IMR-90 (cell line): ENCODE results near the gene KDR. TPM values are rescaled to one million over a fixed set of nuclear protein-coding genes. Genes with fewer than 3 reads are reported as not detected.

ENCODE experiments used
- ATAC-seq: fragments of 200-7000 bp; cut with Tn5 transposase; 2 replicates; pipeline ENCODE4 v1.9.1; 2020; ENCODE audit warnings: low read depth, mild to moderate bottlenecking, moderate library complexity
- BruUV-seq: library from RNA; stranded (reverse); fragments of 400-500 nt; replicated peaks from 2 replicates; lab custom pipeline; 2021; lab: Mats Ljungman, UMichigan
- CTCF ChIA-PET: fragments of 300-600 bp; formaldehyde crosslinking; extraction: SDS; loops from one replicate; lab custom pipeline; 2021; ENCODE audit warnings: antibody characterized with exemption; lab: Yijun Ruan, JAX
- POLR2A ChIA-PET: fragments of 300-600 bp; sonication (Branson Sonifier 250); formaldehyde crosslinking; loops from one replicate; lab custom pipeline; 2022; ENCODE audit warnings: antibody characterized with exemption; ENCODE audit not compliant: unreplicated experiment; lab: Charles Lee
- DNase-seq: peaks from one replicate; pipeline ENCODE4 v3.0.0; 2013
- H2AFZ ChIP-seq: replicated peaks from 2 replicates; pipeline ENCODE3; 2013; ENCODE audit warnings: low read length, mild to moderate bottlenecking; ENCODE audit not compliant: poor library complexity
- H2AK5ac ChIP-seq: 2 replicates; pipeline ENCODE4 v1.6.1; 2013; ENCODE audit warnings: low read depth, low read length, inconsistent platforms
- H2AK9ac ChIP-seq: replicated peaks from 2 replicates; pipeline ENCODE3; 2013; ENCODE audit warnings: mild to moderate bottlenecking, low read depth, low read length, moderate library complexity; ENCODE audit not compliant: poor library complexity
- H2BK120ac ChIP-seq: 2 replicates; pipeline ENCODE4 v1.6.1; 2013; ENCODE audit warnings: low read depth, low read length, inconsistent platforms
- H2BK15ac ChIP-seq: 3 replicates; pipeline ENCODE4 v1.6.1; 2013; ENCODE audit warnings: low read depth, low read length, inconsistent platforms
- H2BK20ac ChIP-seq: 2 replicates; pipeline ENCODE4 v1.6.1; 2013; ENCODE audit warnings: low read depth, mild to moderate bottlenecking, inconsistent platforms, low read length, moderate library complexity
- H2BK5ac ChIP-seq: 2 replicates; pipeline ENCODE4 v1.6.1; 2013; ENCODE audit warnings: mild to moderate bottlenecking, low read depth, low read length, inconsistent platforms; ENCODE audit not compliant: poor library complexity, severe bottlenecking
- H3K14ac ChIP-seq: replicated peaks from 2 replicates; pipeline ENCODE4 v1.6.1; 2013; ENCODE audit warnings: low read depth, low read length, inconsistent platforms
- H3K18ac ChIP-seq: 2 replicates; pipeline ENCODE4 v1.6.1; 2013; ENCODE audit warnings: low read depth, low read length, control low read depth
- H3K23ac ChIP-seq: 2 replicates; pipeline ENCODE4 v1.6.1; 2013; ENCODE audit warnings: low read depth, low read length, inconsistent platforms
- H3K27ac ChIP-seq: 2 replicates; pipeline ENCODE4 v1.5.1; 2013; ENCODE audit warnings: mild to moderate bottlenecking, control low read depth, low read length; ENCODE audit not compliant: insufficient read depth
- H3K27me3 ChIP-seq: 2 replicates; pipeline ENCODE4 v1.6.1; 2013; ENCODE audit warnings: low read length; ENCODE audit not compliant: control insufficient read depth, insufficient read depth
- H3K36me3 ChIP-seq: 2 replicates; pipeline ENCODE4 v1.6.1; 2013; ENCODE audit warnings: low read length, mixed read lengths; ENCODE audit not compliant: control insufficient read depth, insufficient read depth
- H3K4ac ChIP-seq: 2 replicates; pipeline ENCODE4 v1.6.1; 2013; ENCODE audit warnings: low read depth, low read length, inconsistent platforms
- H3K4me1 ChIP-seq: 2 replicates; pipeline ENCODE4 v1.6.1; 2013; ENCODE audit warnings: low read length, mixed read lengths; ENCODE audit not compliant: control insufficient read depth, insufficient read depth
- H3K4me2 ChIP-seq: 2 replicates; pipeline ENCODE4 v1.6.1; 2013; ENCODE audit warnings: low read depth, mild to moderate bottlenecking, control low read depth, low read length, moderate library complexity
- H3K4me3 ChIP-seq: 2 replicates; pipeline ENCODE4 v1.5.1; 2013; ENCODE audit warnings: low read depth, mild to moderate bottlenecking, control low read depth, low read length, moderate library complexity; ENCODE audit not compliant: insufficient read depth
- H3K56ac ChIP-seq: 2 replicates; pipeline ENCODE4 v1.6.1; 2013; ENCODE audit warnings: low read length, inconsistent platforms; ENCODE audit not compliant: insufficient read depth; ENCODE audit errors: extremely low read depth
- H3K79me1 ChIP-seq, 2 experiments: 2 replicates each; pipeline ENCODE4 v1.6.1; 2013; ENCODE audit warnings: low read length in 2 of 2, inconsistent platforms in 1 of 2, low read depth in 1 of 2
- H3K9ac ChIP-seq: 2 replicates; pipeline ENCODE4 v1.6.1; 2013; ENCODE audit warnings: low read depth, low read length, control low read depth
- H3K9me1 ChIP-seq: 2 replicates; pipeline ENCODE4 v1.6.1; 2013; ENCODE audit warnings: low read length, inconsistent platforms; ENCODE audit not compliant: insufficient read depth
- H3K9me3 ChIP-seq: 2 replicates; pipeline ENCODE4 v1.6.1; 2013; ENCODE audit warnings: low read length; ENCODE audit not compliant: control insufficient read depth, insufficient read depth
- H4K20me1 ChIP-seq: 2 replicates; pipeline ENCODE4 v1.6.1; 2013; ENCODE audit warnings: low read length, inconsistent platforms; ENCODE audit not compliant: insufficient read depth
- H4K5ac ChIP-seq: 2 replicates; pipeline ENCODE4 v1.6.1; 2013; ENCODE audit warnings: mild to moderate bottlenecking, low read depth, low read length, control low read depth
- H4K8ac ChIP-seq, 2 experiments: 2 replicates each; pipeline ENCODE4 v1.6.1; 2013; ENCODE audit warnings: low read depth in 2 of 2, low read length in 2 of 2, control low read depth in 1 of 2, inconsistent platforms in 1 of 2
- H4K91ac ChIP-seq: 2 replicates; pipeline ENCODE4 v1.6.1; 2013; ENCODE audit warnings: low read depth, low read length, inconsistent platforms; ENCODE audit not compliant: insufficient read depth
- BHLHE40 ChIP-seq: fragments of 150-350 bp; IDR thresholded peaks from 2 replicates; pipeline ENCODE4 v1.6.1; 2016; ENCODE audit warnings: mild to moderate bottlenecking, low read depth, low read length
- FOS ChIP-seq: fragments of 150-350 bp; IDR thresholded peaks from 2 replicates; pipeline ENCODE4 v1.6.1; 2016; ENCODE audit warnings: low read depth, low read length
- MAZ ChIP-seq: IDR thresholded peaks from 2 replicates; pipeline ENCODE4 v1.6.1; 2012; ENCODE audit warnings: low read depth, mild to moderate bottlenecking, low read length, improper control_type of control experiment, moderate library complexity, borderline replicate concordance
- MXI1 ChIP-seq: IDR thresholded peaks from 2 replicates; pipeline ENCODE4 v1.6.1; 2012; ENCODE audit warnings: low read depth, mild to moderate bottlenecking, low read length, moderate library complexity, borderline replicate concordance
- POLR2A ChIP-seq: IDR thresholded peaks from 2 replicates; pipeline ENCODE4 v1.6.1; 2012; ENCODE audit warnings: mild to moderate bottlenecking, low read depth, low read length
- USF2 ChIP-seq: fragments of 150-350 bp; IDR thresholded peaks from 2 replicates; pipeline ENCODE4 v1.6.1; 2017; ENCODE audit warnings: mild to moderate bottlenecking, antibody characterized with exemption, low read length, low read depth
- WGBS, 2 experiments: methylation state at CpG; one replicate each; pipeline versions ENCODE4 v1.1.5 to v1.1.7; 2013; ENCODE audit warnings: missing lambda C conversion rate in 2 of 2; ENCODE audit not compliant: insufficient read length in 1 of 2; ENCODE audit errors: extremely low coverage in 2 of 2; 5-methylcytosine and 5-hydroxymethylcytosine counted together
- dilution Hi-C: fragments of 300-500 bp; cut with HindIII; formaldehyde crosslinking; loops from one replicate; pipeline ENCODE4 v1.14.3; 2018; ENCODE audit warnings: low sequenced_read_pairs; ENCODE audit not compliant: unreplicated experiment
- in situ Hi-C: fragments of 300-500 bp; cut with MboI; formaldehyde crosslinking; loops from 3 replicates; pipeline ENCODE4 v1.14.3; 2019; ENCODE audit warnings: low sequenced_read_pairs, inconsistent platforms, mixed read lengths
- intact Hi-C: fragments of 100-400 bp; cut with micrococcal nuclease; formaldehyde crosslinking; loops from 2 replicates; pipeline ENCODE4 v1.10.0; 2022
- polyA plus RNA-seq, 3 experiments: library from polyadenylated mRNA; depleted of rRNA; stranded (reverse); fragments of >200 nt; gene quantifications; 2 replicates each; pipeline ENCODE4 v1.2.3, GENCODE V29; 2012; ENCODE audit warnings: low replicate concordance in 1 of 3
- total RNA-seq: library from RNA; depleted of rRNA; stranded (reverse); fragments of >200 nt; gene quantifications from 2 replicates; pipeline ENCODE4 v1.2.3, GENCODE V29; 2012
- TF ChIP-seq, protein P1 (sequence below): conservative IDR thresholded peaks from 2 replicates; pipeline ENCODE4 v1.5.1; 2012; ENCODE audit warnings: mild to moderate bottlenecking, low read depth, low read length, improper control_type of control experiment

Gene KDR
- total and polyA plus RNA-seq, 2 of the 4 experiments (the other 2 are of a cell fraction): not detected

- no peak overlapping the region for H4K91ac ChIP-seq
- H3K23ac ChIP-seq: no peak overlapping the region
- no peak overlapping the region for H2AFZ ChIP-seq
- H3K27me3 ChIP-seq: no peaks in the 10 kb centered on the region
- H2AK9ac ChIP-seq: no peak overlapping the region
- no peak overlapping the region for H3K18ac ChIP-seq
- H3K36me3 ChIP-seq: no peaks in the 10 kb centered on the region
- H2BK120ac ChIP-seq: no peak overlapping the region
- H4K20me1 ChIP-seq: no peaks in the 10 kb centered on the region
- intact Hi-C loops (no loop called here), in situ Hi-C loops (no loop called here), dilution Hi-C loops (no loop called here)
- TF ChIP-seq MAZ (no peak), MXI1 (no peak), FOS (no peak), USF2 (no peak), POLR2A (no peak), BHLHE40 (no peak)
- TF ChIP-seq, protein P1, sequence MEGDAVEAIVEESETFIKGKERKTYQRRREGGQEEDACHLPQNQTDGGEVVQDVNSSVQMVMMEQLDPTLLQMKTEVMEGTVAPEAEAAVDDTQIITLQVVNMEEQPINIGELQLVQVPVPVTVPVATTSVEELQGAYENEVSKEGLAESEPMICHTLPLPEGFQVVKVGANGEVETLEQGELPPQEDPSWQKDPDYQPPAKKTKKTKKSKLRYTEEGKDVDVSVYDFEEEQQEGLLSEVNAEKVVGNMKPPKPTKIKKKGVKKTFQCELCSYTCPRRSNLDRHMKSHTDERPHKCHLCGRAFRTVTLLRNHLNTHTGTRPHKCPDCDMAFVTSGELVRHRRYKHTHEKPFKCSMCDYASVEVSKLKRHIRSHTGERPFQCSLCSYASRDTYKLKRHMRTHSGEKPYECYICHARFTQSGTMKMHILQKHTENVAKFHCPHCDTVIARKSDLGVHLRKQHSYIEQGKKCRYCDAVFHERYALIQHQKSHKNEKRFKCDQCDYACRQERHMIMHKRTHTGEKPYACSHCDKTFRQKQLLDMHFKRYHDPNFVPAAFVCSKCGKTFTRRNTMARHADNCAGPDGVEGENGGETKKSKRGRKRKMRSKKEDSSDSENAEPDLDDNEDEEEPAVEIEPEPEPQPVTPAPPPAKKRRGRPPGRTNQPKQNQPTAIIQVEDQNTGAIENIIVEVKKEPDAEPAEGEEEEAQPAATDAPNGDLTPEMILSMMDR: no peak
- no peak for ATAC-seq
- no peaks in the 10 kb centered on the region for H3K9me1 ChIP-seq
- H3K4me1 ChIP-seq: no peaks in the 10 kb centered on the region
- H3K4me3 ChIP-seq: no peak overlapping the region
- DNase-seq: no peak
- WGBS, 2 experiments: no CpG with 5 or more reads among the region's 2 CpGs
- H4K5ac ChIP-seq: no peak overlapping the region
- H3K56ac ChIP-seq: no peak overlapping the region
- no peak overlapping the region for H2BK5ac ChIP-seq
- no peak overlapping the region for H3K9ac ChIP-seq
- H3K4ac ChIP-seq: no peak overlapping the region
- H3K4me2 ChIP-seq: no peak overlapping the region
- H2AK5ac ChIP-seq: no peak overlapping the region
- H3K9me3 ChIP-seq: no peaks in the 10 kb centered on the region
- no TSS peak for BruUV-seq
- H3K27ac ChIP-seq: no peak overlapping the region
- POLR2A ChIA-PET: no interaction called here
- no peak overlapping the region for H3K14ac ChIP-seq
- H2BK15ac ChIP-seq: no peak overlapping the region
- no peak overlapping the region for H2BK20ac ChIP-seq
- no peaks in the 10 kb centered on the region for H3K79me1 ChIP-seq
- CTCF ChIA-PET: no interaction called here
- no peak overlapping the region for H4K8ac ChIP-seq
Observed at GRCh38 chr4:55092504-55092903, 32.9 kb downstream of the KDR start.
